Keratinocyte (primary cell): ENCODE results near the gene UBE2E1. TPM values are rescaled to one million over a fixed set of nuclear protein-coding genes. Genes with fewer than 3 reads are reported as not detected.
A peak's percentile ranks its signal among the peaks of the same experiment; 100 is the strongest.

Experiments used
- DNase-seq: peaks from one replicate; pipeline ENCODE4 v3.0.0-alpha.2; 2011; ENCODE audit warnings: low read depth, missing footprints, low spot score
- FAIRE-seq: peaks from 2 replicates; lab custom pipeline; 2011; peaks lifted over from hg19 to GRCh38; lab: Jason Lieb, UNC
- H2AFZ ChIP-seq: 2 replicates; pipeline ENCODE4 v1.6.0; 2012; ENCODE audit warnings: low read length, control low read depth, inconsistent platforms; ENCODE audit not compliant: control insufficient read depth
- H3K27ac ChIP-seq: 2 replicates; pipeline ENCODE4 v1.5.1; 2011; ENCODE audit warnings: low read length; ENCODE audit not compliant: control insufficient read depth, insufficient read depth
- H3K27me3 ChIP-seq: 3 replicates; pipeline ENCODE4 v1.6.0; 2011; ENCODE audit warnings: low read length; ENCODE audit not compliant: control insufficient read depth, insufficient read depth; ENCODE audit errors: extremely low read depth
- H3K36me3 ChIP-seq, 2 experiments: 2 replicates in 1 of 2; 3 replicates in 1 of 2; pipeline ENCODE4 v1.5.1; 2011; ENCODE audit warnings: low read length in 2 of 2, mild to moderate bottlenecking in 1 of 2; ENCODE audit not compliant: control insufficient read depth in 2 of 2, insufficient read depth in 2 of 2; ENCODE audit errors: extremely low read depth in 1 of 2
- H3K4me1 ChIP-seq: 3 replicates; pipeline ENCODE4 v1.5.1; 2011; ENCODE audit warnings: low read length; ENCODE audit not compliant: control insufficient read depth, insufficient read depth; ENCODE audit errors: extremely low read depth
- H3K4me2 ChIP-seq: 3 replicates; pipeline ENCODE4 v1.6.0; 2011; ENCODE audit warnings: low read depth, low read length; ENCODE audit not compliant: control insufficient read depth, insufficient read depth; ENCODE audit errors: extremely low read depth
- H3K4me3 ChIP-seq, 3 experiments: fragments of 200-600 bp in 1 of 3; sonication (generic) in 1 of 3; 2 replicates in 2 of 3; 3 replicates in 1 of 3; pipeline ENCODE4 v1.5.1; 2011 to 2016; ENCODE audit warnings: low read length in 3 of 3, mild to moderate bottlenecking in 3 of 3, control low read depth in 2 of 3, inconsistent platforms in 1 of 3, low read depth in 1 of 3, mixed read lengths in 1 of 3, mixed run types in 1 of 3, moderate library complexity in 1 of 3; ENCODE audit not compliant: control insufficient read depth in 2 of 3, insufficient read depth in 2 of 3; ENCODE audit errors: extremely low read depth in 1 of 3
- H3K79me2 ChIP-seq: 2 replicates; pipeline ENCODE4 v1.6.0; 2012; ENCODE audit warnings: low read length; ENCODE audit not compliant: control insufficient read depth, insufficient read depth
- H3K9ac ChIP-seq: 3 replicates; pipeline ENCODE4 v1.6.0; 2011; ENCODE audit warnings: low read length; ENCODE audit not compliant: control insufficient read depth, insufficient read depth; ENCODE audit errors: extremely low read depth
- H3K9me1 ChIP-seq: 3 replicates; pipeline ENCODE4 v1.6.0; 2011; ENCODE audit warnings: low read length; ENCODE audit not compliant: control insufficient read depth, insufficient read depth; ENCODE audit errors: extremely low read depth
- H3K9me3 ChIP-seq: 2 replicates; pipeline ENCODE4 v1.5.1; 2012; ENCODE audit warnings: low read depth, low read length; ENCODE audit not compliant: control insufficient read depth
- H4K20me1 ChIP-seq: 3 replicates; pipeline ENCODE4 v1.6.0; 2011; ENCODE audit warnings: low read length; ENCODE audit not compliant: control insufficient read depth, insufficient read depth; ENCODE audit errors: extremely low read depth
- CTCF ChIP-seq, 3 experiments: IDR thresholded peaks in 1 of 3; conservative IDR thresholded peaks in 1 of 3; optimal IDR thresholded peaks in 1 of 3; 2 replicates in 2 of 3; 3 replicates in 1 of 3; pipeline versions ENCODE3 to v1.5.1; 2011; ENCODE audit warnings: low read length in 3 of 3, mild to moderate bottlenecking in 3 of 3, moderate library complexity in 2 of 3, control low read depth in 1 of 3, inconsistent platforms in 1 of 3; ENCODE audit not compliant: insufficient read depth in 2 of 3; ENCODE audit errors: extremely low read depth in 1 of 3
- EZH2 ChIP-seq: IDR thresholded peaks from one replicate; pipeline ENCODE4 v1.6.1; 2012; ENCODE audit warnings: inconsistent platforms, mild to moderate bottlenecking, low read length, moderate library complexity
- dilution Hi-C: fragments of 300-500 bp; cut with MboI; formaldehyde crosslinking; loops from one replicate; pipeline ENCODE4 v1.7.0; 2020; ENCODE audit warnings: low sequenced_read_pairs; ENCODE audit not compliant: extremely low pct_ligation_motif_present
- polyA plus RNA-seq, 5 experiments: library from polyadenylated mRNA; depleted of rRNA in 3 of 5; stranded (reverse) in 3 of 5; stranded (forward) in 1 of 5; unstranded in 1 of 5; fragments of >200 nt; gene quantifications; 1 replicate in 1 of 5; 2 replicates in 3 of 5; 3 replicates in 1 of 5; pipeline versions ENCODE4 v1.2.1 to v1.2.3, GENCODE V29; 2011 to 2012; ENCODE audit warnings: missing spikeins in 2 of 5, low read depth in 1 of 5, low replicate concordance in 1 of 5

The UBE2E1 gene
- polyA plus RNA-seq, 1 donor (not counting 4 experiments of a cell fraction or from before 2014, with no cell fraction given), result 205 TPM

- H3K27me3 ChIP-seq, result no peaks in the 10 kb centered on the region
- no peak overlapping the region for H3K27ac ChIP-seq
- H3K36me3 ChIP-seq, result no peaks in the 10 kb centered on the region
- peaks cover 24% of the 10 kb centered on the region for H3K4me1 ChIP-seq
- no peak for DNase-seq
- FAIRE-seq, result peak; percentile 76
- H3K9ac ChIP-seq, result no peak overlapping the region
- dilution Hi-C loops, result no loop called here
- H3K9me3 ChIP-seq, result no peaks in the 10 kb centered on the region
- no peak overlapping the region for H3K4me2 ChIP-seq
- no peak overlapping the region for H2AFZ ChIP-seq
- H3K4me3 ChIP-seq, result no peak overlapping the region
- H3K9me1 ChIP-seq, result no peaks in the 10 kb centered on the region
- peaks cover 16% of the 10 kb centered on the region for H3K79me2 ChIP-seq
- H4K20me1 ChIP-seq, result no peaks in the 10 kb centered on the region
- TF ChIP-seq EZH2 (no peak), CTCF (optimal IDR thresholded peaks at IDR 0.05 in 1 of 3, IDR thresholded peaks at IDR 0.05 in 1 of 3, conservative IDR thresholded peaks at IDR 0.05 in 1 of 3; ENCODE audit: extremely low read depth in 1 of 3, insufficient read depth in 2 of 3, low read length in 3 of 3) (no peak)
These were observed 1.1 kb upstream of the UBE2E1 start for GRCh38 chr3:23804441-23805209.

DNA sequence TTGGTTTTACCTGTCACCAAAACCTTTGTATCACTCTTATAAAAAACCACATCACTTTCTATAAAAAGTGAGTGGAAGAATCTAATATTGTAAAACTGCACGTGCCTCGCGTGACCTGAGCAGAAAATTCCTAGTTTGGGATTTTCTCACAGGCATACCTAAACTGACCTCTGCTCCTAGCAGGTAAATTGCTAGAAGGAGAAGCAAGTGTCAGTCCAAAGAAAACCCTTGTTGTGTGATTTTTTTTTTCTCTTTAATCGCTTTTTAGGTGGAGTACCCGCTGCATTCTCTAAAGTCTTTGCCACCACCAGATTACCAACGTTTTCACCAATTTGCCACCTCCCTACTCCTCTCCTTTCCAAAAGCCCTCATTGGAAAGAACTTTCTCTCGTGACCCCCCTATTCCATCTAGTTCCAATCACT is 534 bp upstream of the UBE2E1 start:
- Histone ChIP-seq H2AFZ (peak overlapping the region; percentile 68), H3K4me1 (peaks cover 30% of the 10 kb centered on the region), H3K79me2 (peaks cover 22% of the 10 kb centered on the region), H3K4me3 (peak overlapping the region; percentile 46 to 74 (median 57)), H3K9me1 (no peaks in the 10 kb centered on the region), H3K9ac (no peak overlapping the region), H3K27me3 (no peaks in the 10 kb centered on the region), H3K9me3 (no peaks in the 10 kb centered on the region), H3K4me2 (peak overlapping the region; percentile 66), H3K27ac (no peak overlapping the region), H3K36me3 (no peaks in the 10 kb centered on the region), H4K20me1 (no peaks in the 10 kb centered on the region)
- dilution Hi-C loops, result no loop called here
- FAIRE-seq, result no peak
- TF ChIP-seq CTCF (optimal IDR thresholded peaks at IDR 0.05 in 1 of 3, IDR thresholded peaks at IDR 0.05 in 1 of 3, conservative IDR thresholded peaks at IDR 0.05 in 1 of 3; ENCODE audit: extremely low read depth in 1 of 3, insufficient read depth in 2 of 3, low read length in 3 of 3) (no peak), EZH2 (no peak)
- DNase-seq, result no peak
